Stimulated activated CD4-positive, alpha-beta T cell treated with anti-CD3 and anti-CD28 coated beads, Interleukin-2, amount 100 ng/mL, for 48 hours (primary cell): ENCODE data around the gene ODAM.
"Not testable (repeated sequence)": the region's sequence is repeated elsewhere in the genome, so short reads cannot be mapped to it uniquely, and the experiment has no call there.

Source experiments
- DNase-seq, 2 donors: peaks; one replicate each; pipeline ENCODE4 v3.0.0-alpha.2; 2020

ODAM gene

GRCh38 chr4:70195425-70195824 lies at the start of gene ODAM:
TSS of gene ODAM (plus strand) at chr4:70195725. CDS start at chr4:70196544, 819 bp downstream.
- DNase-seq, result no peak

- DNase-seq, result no peak
Observed at GRCh38 chr4:70151271-70151670, 44.3 kb upstream of the ODAM start.

- DNase-seq, result no peak
Observed at GRCh38 chr4:70152088-70152487, 43.4 kb upstream of the ODAM start.

GRCh38 chr4:70153937-70154336 lies 41.6 kb upstream of the ODAM start, which contains the start of gene PRR27:
TSS of gene PRR27 (plus strand) at chr4:70154237. CDS start at chr4:70154376, 139 bp downstream.
- DNase-seq, result no peak

- DNase-seq, result no peak
Observed at GRCh38 chr4:70158576-70158975, 36.9 kb upstream of the ODAM start.

GRCh38 chr4:70177090-70177489 lies 18.4 kb upstream of the ODAM start:
- DNase-seq, result no peak

GRCh38 chr4:70178075-70178660 lies 17.4 kb upstream of the ODAM start:
- no peak for DNase-seq

GRCh38 chr4:70179811-70180210 lies 15.7 kb upstream of the ODAM start:
- DNase-seq, result no peak

GRCh38 chr4:70181864-70182263 lies 13.7 kb upstream of the ODAM start:
- DNase-seq, result no peak

GRCh38 chr4:70182517-70183167 lies 12.9 kb upstream of the ODAM start:
- no peak for DNase-seq

GRCh38 chr4:70183168-70183939 lies 12.2 kb upstream of the ODAM start:
- DNase-seq, result peak; percentile 5 to 17

GRCh38 chr4:70183940-70184246 lies 11.6 kb upstream of the ODAM start:
- DNase-seq, result no peak

- DNase-seq, result no peak
Observed at GRCh38 chr4:70187216-70187615, 8.3 kb upstream of the ODAM start.

- no peak for DNase-seq
Observed at GRCh38 chr4:70190579-70190978, 4.9 kb upstream of the ODAM start.

GRCh38 chr4:70191647-70192046 lies 3.9 kb upstream of the ODAM start:
- no peak for DNase-seq

GRCh38 chr4:70192895-70193294 lies 2.6 kb upstream of the ODAM start:
- no peak for DNase-seq

- no peak for DNase-seq
Observed at GRCh38 chr4:70196857-70197256, 1.3 kb downstream of the ODAM start.

GRCh38 chr4:70197842-70198241 lies 2.3 kb downstream of the ODAM start:
- no peak for DNase-seq

GRCh38 chr4:70203601-70204000 lies 8.1 kb downstream of the ODAM start:
- DNase-seq, result no peak

GRCh38 chr4:70212752-70213151 lies 17.2 kb downstream of the ODAM start:
- DNase-seq, result not testable (repeated sequence)

GRCh38 chr4:70216109-70216508 lies 20.6 kb downstream of the ODAM start:
- not testable (repeated sequence) for DNase-seq

GRCh38 chr4:70216550-70216949 lies 21.0 kb downstream of the ODAM start:
- not testable (repeated sequence) for DNase-seq

- DNase-seq, result not testable (repeated sequence)
Observed at GRCh38 chr4:70221389-70221788, 25.9 kb downstream of the ODAM start.

- DNase-seq, result not testable (repeated sequence)
Observed at GRCh38 chr4:70221818-70222217, 26.3 kb downstream of the ODAM start.
